GM23338 (cell line): ENCODE results near the gene LYZL1. TPM values are rescaled to one million over a fixed set of nuclear protein-coding genes. Genes with fewer than 3 reads are reported as not detected.

Experiments
- ATAC-seq: fragments of 200-7000 bp; cut with Tn5 transposase; 3 replicates; pipeline ENCODE4 v1.9.1; 2020
- DNase-seq: peaks from one replicate; pipeline ENCODE4 v3.0.0-alpha.2; 2015; ENCODE audit warnings: low spot score
- H2AFZ ChIP-seq: fragments of 200-600 bp; sonication (generic); 2 replicates; pipeline ENCODE4 v1.8.0; 2016; ENCODE audit warnings: antibody characterized with exemption, mild to moderate bottlenecking, moderate library complexity
- H3F3A ChIP-seq: fragments of 200-600 bp; sonication (generic); replicated peaks from 2 replicates; pipeline ENCODE4 v1.8.0; 2017; ENCODE audit warnings: antibody characterized with exemption, mixed run types, low read depth
- H3K27ac ChIP-seq: fragments of 200-600 bp; sonication (generic); 2 replicates; pipeline ENCODE4 v1.6.1; 2016; ENCODE audit warnings: low read depth
- H3K27me3 ChIP-seq: fragments of 200-600 bp; sonication (generic); 2 replicates; pipeline ENCODE4 v1.8.0; 2016; ENCODE audit warnings: mild to moderate bottlenecking, mixed run types, moderate library complexity; ENCODE audit not compliant: insufficient read depth
- H3K36me3 ChIP-seq: fragments of 200-600 bp; sonication (generic); 2 replicates; pipeline ENCODE4 v1.8.0; 2016; ENCODE audit warnings: mild to moderate bottlenecking; ENCODE audit not compliant: insufficient read depth
- H3K4me1 ChIP-seq: fragments of 200-600 bp; sonication (generic); 2 replicates; pipeline ENCODE4 v1.8.0; 2016; ENCODE audit warnings: mild to moderate bottlenecking, moderate library complexity; ENCODE audit not compliant: insufficient read depth
- H3K4me2 ChIP-seq: fragments of 200-600 bp; sonication (generic); 2 replicates; pipeline ENCODE4 v1.7.1; 2017; ENCODE audit warnings: mixed run types
- H3K4me3 ChIP-seq: fragments of 200-600 bp; sonication (generic); 2 replicates; pipeline ENCODE4 v1.6.1; 2016; ENCODE audit warnings: mixed run types
- H3K79me2 ChIP-seq: fragments of 200-600 bp; sonication (generic); replicated peaks from 2 replicates; pipeline ENCODE4 v1.8.0; 2017; ENCODE audit warnings: mild to moderate bottlenecking; ENCODE audit not compliant: insufficient read depth
- H3K9me2 ChIP-seq: fragments of 200-600 bp; sonication (generic); 2 replicates; pipeline ENCODE4 v1.8.0; 2017; ENCODE audit not compliant: insufficient read depth
- H4K20me1 ChIP-seq: fragments of 200-600 bp; sonication (generic); replicated peaks from 2 replicates; pipeline ENCODE4 v1.8.0; 2017; ENCODE audit warnings: mild to moderate bottlenecking; ENCODE audit not compliant: insufficient read depth
- H3K27ac Mint-ChIP-seq: 2 replicates; pipeline ENCODE4 v1.8.0; 2020; ENCODE audit warnings: inconsistent platforms, mild to moderate bottlenecking, moderate library complexity, mixed read lengths
- H3K27me3 Mint-ChIP-seq: 3 replicates; pipeline ENCODE4 v1.8.0; 2022; ENCODE audit warnings: low read depth, mild to moderate bottlenecking, moderate library complexity, mixed read lengths, inconsistent platforms; ENCODE audit not compliant: insufficient read depth, poor library complexity
- H3K36me3 Mint-ChIP-seq: 3 replicates; pipeline ENCODE4 v1.8.0; 2021; ENCODE audit warnings: low read depth, mild to moderate bottlenecking, inconsistent platforms, moderate library complexity, mixed read lengths
- H3K4me1 Mint-ChIP-seq: 3 replicates; pipeline ENCODE4 v1.8.0; 2020; ENCODE audit warnings: mild to moderate bottlenecking, inconsistent platforms, mixed read lengths
- H3K4me3 Mint-ChIP-seq: 3 replicates; pipeline ENCODE4 v1.8.0; 2021; ENCODE audit warnings: moderate library complexity, mild to moderate bottlenecking, inconsistent platforms, mixed read lengths
- H3K9me3 Mint-ChIP-seq: 3 replicates; pipeline ENCODE4 v1.8.0; 2020; ENCODE audit warnings: moderate library complexity, mild to moderate bottlenecking, inconsistent platforms, mixed read lengths
- CTCF ChIP-seq, 2 experiments: fragments of 200-600 bp in 1 of 2; sonication (generic) in 1 of 2; conservative IDR thresholded peaks; 2 replicates each; pipeline versions ENCODE4 v1.5.1 to v1.6.1; 2016 to 2017; ENCODE audit warnings: antibody characterized with exemption in 2 of 2, low read depth in 2 of 2, mild to moderate bottlenecking in 2 of 2, moderate library complexity in 1 of 2
- ETS1 ChIP-seq: IDR thresholded peaks from 2 replicates; pipeline ENCODE4 v1.6.1; 2016; ENCODE audit warnings: antibody characterized with exemption
- EZH2phosphoT487 ChIP-seq: fragments of 200-600 bp; sonication (generic); IDR thresholded peaks from one replicate; pipeline ENCODE4 v1.8.1; 2018; ENCODE audit warnings: antibody characterized with exemption; ENCODE audit not compliant: unreplicated experiment
- POLR2AphosphoS5 ChIP-seq: IDR thresholded peaks from 2 replicates; pipeline ENCODE4 v1.6.1; 2016; ENCODE audit warnings: antibody characterized with exemption, low read depth
- REST ChIP-seq: IDR thresholded peaks from one replicate; pipeline ENCODE4 v1.6.1; 2018; ENCODE audit warnings: antibody characterized with exemption; ENCODE audit not compliant: unreplicated experiment
- STAT1 ChIP-seq: IDR thresholded peaks from one replicate; pipeline ENCODE4 v1.6.1; 2016; ENCODE audit warnings: antibody characterized with exemption; ENCODE audit not compliant: unreplicated experiment
- ZNF331 ChIP-seq: fragments of 250-450 bp; sonication (Bioruptor Pico); IDR thresholded peaks from 2 replicates; pipeline ENCODE4 v1.5.0; 2020; ENCODE audit warnings: low read depth, mild to moderate bottlenecking, moderate library complexity
- polyA plus RNA-seq: library from polyadenylated mRNA; unstranded; fragments of >200 nt; fragmentation: Nextera tagmentation; extraction: Ambion mirVana; gene quantifications from 2 replicates; pipeline ENCODE4 v1.2.1, GENCODE V29; 2016
- total RNA-seq: library from RNA; depleted of rRNA; stranded (reverse); fragments of >200 nt; shearing (Covaris generic); gene quantifications from 2 replicates; pipeline ENCODE4 v1.2.3, GENCODE V29; 2014

LYZL1 gene
- total and polyA plus RNA-seq, 2 experiments from 2014 or later = not detected

GRCh38 chr10:29345910-29346209 lies 57.0 kb downstream of the LYZL1 start:
- Mint-ChIP-seq H3K27ac (no peak overlapping the region), H3K36me3 (peaks cover 12% of the 10 kb centered on the region), H3K9me3 (peaks cover 27% of the 10 kb centered on the region), H3K4me1 (peaks cover 17% of the 10 kb centered on the region), H3K4me3 (no peak overlapping the region), H3K27me3 (no peaks in the 10 kb centered on the region)
- no peak overlapping the region; the same call in 1 of the 2 replicates for H2AFZ ChIP-seq
- H3K79me2 ChIP-seq = no peaks in the 10 kb centered on the region
- TF ChIP-seq REST (no peak), ZNF331 (CRISPR knock-in tag) (no peak), CTCF (conservative IDR thresholded peaks at IDR 0.05; ENCODE audit: low read depth in 2 of 2) (no peak)
- ATAC-seq (no peak), DNase-seq (no peak)
- peaks cover 7% of the 10 kb centered on the region; the same call in 1 of the 2 replicates for H3K4me1 ChIP-seq
- H3K27me3 ChIP-seq = no peaks in the 10 kb centered on the region
- no peaks in the 10 kb centered on the region for H4K20me1 ChIP-seq
- H3K9me2 ChIP-seq = peaks cover 12% of the 10 kb centered on the region
- no peaks in the 10 kb centered on the region for H3F3A ChIP-seq
- H3K4me2 ChIP-seq = no peak overlapping the region
- no peaks in the 10 kb centered on the region for H3K36me3 ChIP-seq
- H3K27ac ChIP-seq = no peak overlapping the region
- no peak overlapping the region for H3K4me3 ChIP-seq

- no peaks in the 10 kb centered on the region for H3F3A ChIP-seq
- DNase-seq (no peak), ATAC-seq (no peak)
- peak overlapping the region; percentile 72; the same call in 1 of the 2 replicates for H2AFZ ChIP-seq
- Mint-ChIP-seq H3K9me3 (peaks cover 27% of the 10 kb centered on the region), H3K27ac (no peak overlapping the region), H3K27me3 (no peaks in the 10 kb centered on the region), H3K4me3 (no peak overlapping the region), H3K36me3 (peaks cover 12% of the 10 kb centered on the region), H3K4me1 (peaks cover 17% of the 10 kb centered on the region)
- H3K79me2 ChIP-seq = no peaks in the 10 kb centered on the region
- no peak overlapping the region for H3K27ac ChIP-seq
- H3K9me2 ChIP-seq = peaks cover 12% of the 10 kb centered on the region
- H3K4me2 ChIP-seq = no peak overlapping the region
- H3K4me1 ChIP-seq = peaks cover 7% of the 10 kb centered on the region; the same call in 1 of the 2 replicates
- no peaks in the 10 kb centered on the region for H3K27me3 ChIP-seq
- no peaks in the 10 kb centered on the region for H3K36me3 ChIP-seq
- no peaks in the 10 kb centered on the region for H4K20me1 ChIP-seq
- H3K4me3 ChIP-seq = no peak overlapping the region
- TF ChIP-seq CTCF (conservative IDR thresholded peaks at IDR 0.05; ENCODE audit: low read depth in 2 of 2) (no peak), EZH2phosphoT487 (no peak), ETS1 (no peak), ZNF331 (CRISPR knock-in tag) (no peak), STAT1 (no peak), POLR2AphosphoS5 (no peak)
Observed at GRCh38 chr10:29346296-29347001, 57.6 kb downstream of the LYZL1 start.
